ENCODE measurements around the gene VEPH1.

GRCh38 chr3:157516928-157517327 lies 13.7 kb upstream of the VEPH1 start:
- no peak for TF ChIP-seq CTCF (IDR thresholded peaks at IDR 0.05)
- no peak for TF ChIP-seq POLR2A (IDR thresholded peaks at IDR 0.05)

Measured in testis (tissue), 2 donors.